Sigmoid colon (tissue), 7 donors: ENCODE measurements around the gene THOC6. TPM values are rescaled to one million over a fixed set of nuclear protein-coding genes. Genes with fewer than 3 reads are reported as not detected.
"Not testable (repeated sequence)": the region's sequence is repeated elsewhere in the genome, so short reads cannot be mapped to it uniquely, and the experiment has no call there.

Experiments
- DNase-seq: peaks from one replicate; pipeline ENCODE4 v3.0.0-alpha.2; 2019
- H3K27ac ChIP-seq, 4 donors: fragments of 200-600 bp; sonication (generic); one replicate each; pipeline ENCODE4 v1.5.1; 2016 to 2019; ENCODE audit warnings: mild to moderate bottlenecking in 1 of 4
- H3K27me3 ChIP-seq, 3 donors: fragments of 200-600 bp; sonication (generic); one replicate each; pipeline ENCODE4 v1.5.1; 2019; ENCODE audit warnings: mild to moderate bottlenecking in 1 of 3
- H3K36me3 ChIP-seq, 4 donors: fragments of 200-600 bp; sonication (generic); one replicate each; pipeline ENCODE4 v1.5.1; 2016 to 2019
- H3K4me1 ChIP-seq, 4 donors: fragments of 200-600 bp; sonication (generic); one replicate each; pipeline ENCODE4 v1.5.1; 2017 to 2019
- H3K4me3 ChIP-seq, 4 donors: fragments of 200-600 bp; sonication (generic); one replicate each; pipeline ENCODE4 v1.5.1; 2017 to 2019; ENCODE audit warnings: mild to moderate bottlenecking in 2 of 4, moderate library complexity in 1 of 4
- H3K9me3 ChIP-seq, 4 donors: fragments of 200-600 bp in 3 of 4; sonication (generic) in 3 of 4; one replicate each; pipeline versions ENCODE4 v1.5.1 to v1.6.1; 2013 to 2019
- CTCF ChIP-seq, 4 experiments: fragments of 450-650 bp in 3 of 4; fragments of 200-600 bp in 1 of 4; IDR thresholded peaks; one replicate each; pipeline ENCODE4 v1.5.1; 2016 to 2019; ENCODE audit warnings: antibody characterized with exemption in 4 of 4, mild to moderate bottlenecking in 3 of 4, moderate library complexity in 2 of 4
- EP300 ChIP-seq, 4 donors: sonication (generic); formaldehyde crosslinking; IDR thresholded peaks; one replicate each; pipeline ENCODE4 v1.6.1; 2017; ENCODE audit warnings: antibody characterized with exemption in 4 of 4
- POLR2A ChIP-seq, 2 donors: fragments of 450-650 bp; IDR thresholded peaks; one replicate each; pipeline ENCODE4 v1.6.1; 2016; ENCODE audit warnings: antibody characterized with exemption in 2 of 2, mild to moderate bottlenecking in 2 of 2, moderate library complexity in 2 of 2
- POLR2AphosphoS5 ChIP-seq, 4 donors: sonication (generic); formaldehyde crosslinking; IDR thresholded peaks; one replicate each; pipeline ENCODE4 v1.6.1; 2017; ENCODE audit warnings: antibody characterized with exemption in 4 of 4
- WGBS, 2 donors: extraction: QIAGEN DNeasy Blood & Tissue Kit; methylation state at CpG; one replicate each; pipeline ENCODE4 v1.1.7; 2013; 5-methylcytosine and 5-hydroxymethylcytosine counted together
- intact Hi-C: fragments of 100-400 bp; cut with DNase I; formaldehyde crosslinking; loops from one replicate; pipeline ENCODE4 v1.15.1; 2023
- polyA plus RNA-seq, 3 donors: library from polyadenylated mRNA; stranded (reverse); fragments of 200-250 nt; gene quantifications; one replicate each; pipeline ENCODE4 v1.2.3, GENCODE V29; 2013
- small RNA-seq, 3 donors: library from RNA; depleted of rRNA; stranded (forward); fragments of <200 nt; gene quantifications; one replicate each; pipeline ENCODE3, GENCODE V24; 2016
- total RNA-seq, 4 donors: library from RNA; depleted of rRNA; stranded (reverse); fragments of >200 nt; gene quantifications; one replicate each; pipeline ENCODE4 v1.1.0, GENCODE V29; 2016
- donor health status: healthy with polysubstance abuse.
- donor health status: Bipolar disorder and iron deficiency.
- donor health status: healthy.

The THOC6 gene
- total and polyA plus RNA-seq, 7 donors = 8.6 to 35.8 (median 15.8) TPM

GRCh38 chr16:3073448-3073847, 49.6 kb downstream of the THOC6 start:
- DNase-seq = no peak
- TF ChIP-seq EP300 (IDR thresholded peaks at IDR 0.05) (no peak), POLR2A (IDR thresholded peaks at IDR 0.05) (no peak), POLR2AphosphoS5 (IDR thresholded peaks at IDR 0.05) (no peak), CTCF (IDR thresholded peaks at IDR 0.05) (no peak)
- Histone ChIP-seq H3K27ac (no peak overlapping the region), H3K9me3 (no peaks in the 10 kb centered on the region), H3K4me1 (no peaks in the 10 kb centered on the region), H3K36me3 (no peaks in the 10 kb centered on the region), H3K27me3 (no peaks in the 10 kb centered on the region), H3K4me3 (no peak overlapping the region)
- intact Hi-C loops = no loop called here
- WGBS, 2 donors = 90 to 92% methylated on average over 7 of the region's 7 CpGs

- Histone ChIP-seq H3K4me1 (no peaks in the 10 kb centered on the region), H3K27me3 (no peaks in the 10 kb centered on the region), H3K36me3 (no peaks in the 10 kb centered on the region), H3K27ac (no peak overlapping the region), H3K9me3 (no peaks in the 10 kb centered on the region), H3K4me3 (no peak overlapping the region)
- WGBS, 2 donors = 38 to 49% methylated on average over 9 of the region's 9 CpGs
- DNase-seq = no peak
- TF ChIP-seq CTCF (IDR thresholded peaks at IDR 0.05) (no peak), POLR2AphosphoS5 (IDR thresholded peaks at IDR 0.05) (no peak), EP300 (IDR thresholded peaks at IDR 0.05) (no peak), POLR2A (IDR thresholded peaks at IDR 0.05) (no peak)
- intact Hi-C loops = no loop called here
Measured at GRCh38 chr16:3074860-3075522, 51.2 kb downstream of the THOC6 start.

DNA sequence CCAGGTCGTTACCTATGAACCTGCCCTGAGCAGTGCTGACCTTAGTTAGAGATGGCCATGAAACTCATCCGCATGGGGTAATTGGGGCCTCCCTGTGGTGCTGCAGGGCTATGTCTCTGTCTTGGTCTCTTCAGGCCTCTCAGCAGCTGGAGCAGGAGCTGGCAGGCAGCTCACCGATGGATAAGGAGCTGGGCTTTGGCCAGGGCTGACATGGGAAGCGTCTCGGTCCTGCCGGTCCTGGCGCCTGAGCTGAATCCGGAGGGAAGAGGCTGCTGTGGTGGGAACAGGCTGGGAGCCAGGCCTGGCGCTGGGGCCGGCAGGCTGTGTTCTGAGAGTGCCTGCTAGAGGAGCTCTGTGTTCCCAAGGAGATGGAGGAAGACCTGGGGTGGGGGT, 51.7 kb downstream of the THOC6 start:
- Histone ChIP-seq H3K36me3 (no peaks in the 10 kb centered on the region), H3K4me3 (no peak overlapping the region), H3K27ac (no peak overlapping the region), H3K27me3 (no peaks in the 10 kb centered on the region), H3K4me1 (no peaks in the 10 kb centered on the region), H3K9me3 (no peaks in the 10 kb centered on the region)
- 49 to 74% methylated on average over 10 of the region's 10 CpGs for WGBS, 2 donors
- TF ChIP-seq CTCF (IDR thresholded peaks at IDR 0.05) (no peak), POLR2AphosphoS5 (IDR thresholded peaks at IDR 0.05) (no peak), EP300 (IDR thresholded peaks at IDR 0.05) (no peak), POLR2A (IDR thresholded peaks at IDR 0.05) (no peak)
- intact Hi-C loops = no loop called here
- no peak for DNase-seq

- 80 to 84% methylated on average over 6 of the region's 6 CpGs for WGBS, 2 donors
- H3K27me3 ChIP-seq, intact Hi-C loops, H3K4me3 ChIP-seq, H3K27ac ChIP-seq, H3K9me3 ChIP-seq, H3K36me3 ChIP-seq, H3K4me1 ChIP-seq, DNase-seq: not testable (repeated sequence)
Measured at GRCh38 chr16:3075946-3076345, 52.1 kb downstream of the THOC6 start.

GRCh38 chr16:3076577-3076976, 52.7 kb downstream of the THOC6 start:
- H3K4me1 ChIP-seq = no peaks in the 10 kb centered on the region
- intact Hi-C loops = no loop called here
- H3K36me3 ChIP-seq = no peaks in the 10 kb centered on the region
- no peaks in the 10 kb centered on the region for H3K27me3 ChIP-seq
- H3K27ac ChIP-seq = no peak overlapping the region
- no peak for TF ChIP-seq CTCF (IDR thresholded peaks at IDR 0.05)
- TF ChIP-seq EP300 (IDR thresholded peaks at IDR 0.05) = no peak
- no peak for TF ChIP-seq POLR2AphosphoS5 (IDR thresholded peaks at IDR 0.05)
- TF ChIP-seq POLR2A (IDR thresholded peaks at IDR 0.05) = no peak
- no peak overlapping the region for H3K4me3 ChIP-seq
- no peak for DNase-seq
- WGBS, 2 donors = 52 to 63% methylated on average over 6 of the region's 6 CpGs
- no peaks in the 10 kb centered on the region for H3K9me3 ChIP-seq

Small RNAs within 50 kb of the gene (small RNA-seq; reads per million reads assigned to genes)
- gene LINC00514 = 0 reads per million in 3 donors

Other genes starting within 250 kb of the THOC6 start
- gene ELOB, start 246.8 kb upstream of the THOC6 start, total RNA-seq = 1,000 to 10,000 TPM in 1 of 4 donors, 100 to 1,000 TPM in 3; 329 to 1,166 (median 508) TPM
- gene ELOB, start 246.8 kb upstream of the THOC6 start, polyA plus RNA-seq = 100 to 1,000 TPM; 454 to 984 (median 463) TPM
- not detected for gene PRSS33, start 236.5 kb upstream of the THOC6 start, total RNA-seq
- not detected for gene PRSS33, start 236.5 kb upstream of the THOC6 start, polyA plus RNA-seq
- not detected for gene PRSS41, start 225.6 kb upstream of the THOC6 start, total RNA-seq
- not detected for gene PRSS41, start 225.6 kb upstream of the THOC6 start, polyA plus RNA-seq
- not detected for gene PRSS21, start 206.8 kb upstream of the THOC6 start, total RNA-seq
- gene PRSS21, start 206.8 kb upstream of the THOC6 start, polyA plus RNA-seq = under 1 TPM in 1 of 3 donors, not detected in 2; 0.58 TPM
- not detected for gene ZG16B, start 193.7 kb upstream of the THOC6 start, total RNA-seq
- gene ZG16B, start 193.7 kb upstream of the THOC6 start, polyA plus RNA-seq = 100 to 1,000 TPM in 1 of 3 donors, 10 to 100 TPM in 2; 15.6 to 147 (median 55.0) TPM
- gene PRSS22, start 165.9 kb upstream of the THOC6 start, total RNA-seq = not detected
- gene PRSS22, start 165.9 kb upstream of the THOC6 start, polyA plus RNA-seq = 10 to 100 TPM in 1 of 3 donors, not detected in 2; 20.8 TPM
- 10 to 100 TPM; 33.6 to 64.2 (median 55.8) TPM for gene FLYWCH2, start 140.8 kb upstream of the THOC6 start, total RNA-seq
- gene FLYWCH2, start 140.8 kb upstream of the THOC6 start, polyA plus RNA-seq = 10 to 100 TPM; 27.5 to 43.2 (median 30.7) TPM
- gene FLYWCH1, start 112.1 kb upstream of the THOC6 start, total RNA-seq = 10 to 100 TPM; 28.6 to 51.5 (median 33.2) TPM
- 10 to 100 TPM in 1 of 3 donors, 1 to 10 TPM in 2; 6.9 to 19.5 (median 7.2) TPM for gene FLYWCH1, start 112.1 kb upstream of the THOC6 start, polyA plus RNA-seq
- not detected for gene KREMEN2, start 59.8 kb upstream of the THOC6 start, total RNA-seq
- 1 to 10 TPM; 1.0 to 1.8 (median 1.6) TPM for gene KREMEN2, start 59.8 kb upstream of the THOC6 start, polyA plus RNA-seq
- 1 to 10 TPM in 2 of 4 donors, under 1 TPM in 2; 0.83 to 3.6 (median 1.0) TPM for gene PAQR4, start 54.7 kb upstream of the THOC6 start, total RNA-seq
- 10 to 100 TPM in 1 of 3 donors, 1 to 10 TPM in 2; 3.6 to 22.1 (median 3.9) TPM for gene PAQR4, start 54.7 kb upstream of the THOC6 start, polyA plus RNA-seq
- under 1 TPM in 1 of 4 donors, not detected in 3; 0.95 TPM for gene PKMYT1, start 43.6 kb upstream of the THOC6 start, total RNA-seq
- 10 to 100 TPM in 1 of 3 donors, 1 to 10 TPM in 2; 1.6 to 33.1 (median 4.2) TPM for gene PKMYT1, start 43.6 kb upstream of the THOC6 start, polyA plus RNA-seq
- not detected for gene CLDN9, start 11.1 kb upstream of the THOC6 start, total RNA-seq
- under 1 TPM in 1 of 3 donors, not detected in 2; 0.28 TPM for gene CLDN9, start 11.1 kb upstream of the THOC6 start, polyA plus RNA-seq
- not detected for gene CLDN6, start 5.9 kb upstream of the THOC6 start, total RNA-seq
- not detected for gene CLDN6, start 5.9 kb upstream of the THOC6 start, polyA plus RNA-seq
- gene TNFRSF12A, start 3.7 kb upstream of the THOC6 start, total RNA-seq = 10 to 100 TPM in 3 of 4 donors, 1 to 10 TPM in 1; 6.1 to 78.2 (median 12.7) TPM
- 10 to 100 TPM in 1 of 3 donors, 1 to 10 TPM in 2; 6.6 to 16.3 (median 7.9) TPM for gene TNFRSF12A, start 3.7 kb upstream of the THOC6 start, polyA plus RNA-seq
- gene HCFC1R1, start 93 bp upstream of the THOC6 start, total RNA-seq = 10 to 100 TPM; 23.1 to 77.3 (median 32.2) TPM
- gene HCFC1R1, start 93 bp upstream of the THOC6 start, polyA plus RNA-seq = 10 to 100 TPM; 52.9 to 82.5 (median 53.1) TPM
- gene BICDL2, start 12.9 kb downstream of the THOC6 start, total RNA-seq = under 1 TPM in 2 of 4 donors, not detected in 2; 0.36 to 0.55 TPM
- gene BICDL2, start 12.9 kb downstream of the THOC6 start, polyA plus RNA-seq = 10 to 100 TPM; 62.5 to 83.8 (median 74.9) TPM
- under 1 TPM in 3 of 4 donors, not detected in 1; under 0.01 to 0.41 (median 0.16) TPM for gene MMP25, start 22.5 kb downstream of the THOC6 start, total RNA-seq
- gene MMP25, start 22.5 kb downstream of the THOC6 start, polyA plus RNA-seq = 1 to 10 TPM; 1.8 to 3.7 (median 2.8) TPM
- 10 to 100 TPM in 3 of 4 donors, 1 to 10 TPM in 1; 8.6 to 27.1 (median 20.3) TPM for gene IL32, start 41.6 kb downstream of the THOC6 start, total RNA-seq
- 1,000 to 10,000 TPM in 1 of 3 donors, 100 to 1,000 TPM in 2; 464 to 2,189 (median 560) TPM for gene IL32, start 41.6 kb downstream of the THOC6 start, polyA plus RNA-seq
- gene ZSCAN10, start 75.3 kb downstream of the THOC6 start, total RNA-seq = not detected
- not detected for gene ZSCAN10, start 75.3 kb downstream of the THOC6 start, polyA plus RNA-seq
- 10 to 100 TPM; 15.8 to 17.5 (median 16.7) TPM for gene ZNF205, start 88.6 kb downstream of the THOC6 start, total RNA-seq
- 10 to 100 TPM in 2 of 3 donors, 1 to 10 TPM in 1; 6.6 to 12.6 (median 10.9) TPM for gene ZNF205, start 88.6 kb downstream of the THOC6 start, polyA plus RNA-seq
- gene ZNF213, start 111.0 kb downstream of the THOC6 start, total RNA-seq = 10 to 100 TPM in 1 of 4 donors, 1 to 10 TPM in 3; 2.6 to 10.5 (median 5.0) TPM
- 10 to 100 TPM in 1 of 3 donors, 1 to 10 TPM in 2; 7.2 to 11.3 (median 7.2) TPM for gene ZNF213, start 111.0 kb downstream of the THOC6 start, polyA plus RNA-seq
- gene OR1F1, start 164.2 kb downstream of the THOC6 start, total RNA-seq = not detected
- not detected for gene OR1F1, start 164.2 kb downstream of the THOC6 start, polyA plus RNA-seq
- gene ZNF200, start 211.1 kb downstream of the THOC6 start, total RNA-seq = 1 to 10 TPM; 5.5 to 6.8 (median 6.2) TPM
- gene ZNF200, start 211.1 kb downstream of the THOC6 start, polyA plus RNA-seq = 1 to 10 TPM; 2.8 to 4.9 (median 3.0) TPM
- gene MEFV, start 232.6 kb downstream of the THOC6 start, total RNA-seq = 1 to 10 TPM; 1.2 to 2.9 (median 2.1) TPM
- gene MEFV, start 232.6 kb downstream of the THOC6 start, polyA plus RNA-seq = under 1 TPM; 0.60 to 0.92 (median 0.85) TPM